Measurements from ENCODE around the gene CDH9. TPM values are rescaled to one million over a fixed set of nuclear protein-coding genes. Genes with fewer than 3 reads are reported as not detected.

The CDH9 gene
- total RNA-seq, 1 experiment from 2014 or later = not detected

DNA sequence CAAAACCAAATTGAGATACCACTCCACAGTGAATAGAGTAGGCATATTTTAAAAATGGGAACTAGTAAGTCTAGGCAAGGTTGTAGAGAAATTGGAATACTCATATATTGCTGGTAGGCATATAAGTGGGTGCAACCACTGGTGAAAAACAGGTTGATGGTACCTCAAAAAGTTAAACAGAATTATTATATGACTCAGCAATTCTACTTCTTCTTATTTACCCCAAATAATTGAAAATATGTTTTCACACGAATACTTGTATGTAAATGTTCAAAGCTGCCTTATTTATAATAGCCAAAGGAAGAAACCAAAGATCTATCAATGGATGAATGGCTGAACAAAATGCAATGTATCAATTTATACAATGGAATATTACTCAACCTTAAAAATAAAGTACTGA is 79.1 kb downstream of the CDH9 start:
- no peak overlapping the region for H3K4me2 ChIP-seq
- ChIA-PET CTCF (no interaction called here), POLR2A (ENCODE audit: unreplicated experiment) (no interaction called here)
- H3K27me3 ChIP-seq (ENCODE audit: insufficient read depth, low read depth) = no peaks in the 10 kb centered on the region
- H3F3A ChIP-seq (ENCODE audit: insufficient read depth, low read depth) = no peaks in the 10 kb centered on the region
- H4K20me1 ChIP-seq (ENCODE audit: insufficient read depth) = no peaks in the 10 kb centered on the region
- no peak overlapping the region for H3K27ac ChIP-seq
- intact Hi-C loops (cut with micrococcal nuclease; ENCODE audit: unreplicated experiment) = no loop called here
- H3K4me3 ChIP-seq = no peak overlapping the region
- H3K36me3 ChIP-seq (ENCODE audit: low read depth) = no peaks in the 10 kb centered on the region
- H3K4me1 ChIP-seq (replicated peaks; ENCODE audit: insufficient read depth) = no peaks in the 10 kb centered on the region
- H3K79me2 ChIP-seq (ENCODE audit: low read depth) = no peaks in the 10 kb centered on the region
- H3K9me2 ChIP-seq (ENCODE audit: insufficient read depth) = no peaks in the 10 kb centered on the region
- no peak for DNase-seq
- no peaks in the 10 kb centered on the region for H3K9me3 ChIP-seq (ENCODE audit: insufficient read depth, low read depth)
- TF ChIP-seq, protein P1, sequence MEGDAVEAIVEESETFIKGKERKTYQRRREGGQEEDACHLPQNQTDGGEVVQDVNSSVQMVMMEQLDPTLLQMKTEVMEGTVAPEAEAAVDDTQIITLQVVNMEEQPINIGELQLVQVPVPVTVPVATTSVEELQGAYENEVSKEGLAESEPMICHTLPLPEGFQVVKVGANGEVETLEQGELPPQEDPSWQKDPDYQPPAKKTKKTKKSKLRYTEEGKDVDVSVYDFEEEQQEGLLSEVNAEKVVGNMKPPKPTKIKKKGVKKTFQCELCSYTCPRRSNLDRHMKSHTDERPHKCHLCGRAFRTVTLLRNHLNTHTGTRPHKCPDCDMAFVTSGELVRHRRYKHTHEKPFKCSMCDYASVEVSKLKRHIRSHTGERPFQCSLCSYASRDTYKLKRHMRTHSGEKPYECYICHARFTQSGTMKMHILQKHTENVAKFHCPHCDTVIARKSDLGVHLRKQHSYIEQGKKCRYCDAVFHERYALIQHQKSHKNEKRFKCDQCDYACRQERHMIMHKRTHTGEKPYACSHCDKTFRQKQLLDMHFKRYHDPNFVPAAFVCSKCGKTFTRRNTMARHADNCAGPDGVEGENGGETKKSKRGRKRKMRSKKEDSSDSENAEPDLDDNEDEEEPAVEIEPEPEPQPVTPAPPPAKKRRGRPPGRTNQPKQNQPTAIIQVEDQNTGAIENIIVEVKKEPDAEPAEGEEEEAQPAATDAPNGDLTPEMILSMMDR (conservative IDR thresholded peaks at IDR 0.05) = no peak
- TF ChIP-seq EZH2 (IDR thresholded peaks at IDR 0.05; ENCODE audit: low read depth) = no peak
- BruUV-seq (replicated peaks) = no TSS peak
- H2AFZ ChIP-seq = no peak overlapping the region

DNA sequence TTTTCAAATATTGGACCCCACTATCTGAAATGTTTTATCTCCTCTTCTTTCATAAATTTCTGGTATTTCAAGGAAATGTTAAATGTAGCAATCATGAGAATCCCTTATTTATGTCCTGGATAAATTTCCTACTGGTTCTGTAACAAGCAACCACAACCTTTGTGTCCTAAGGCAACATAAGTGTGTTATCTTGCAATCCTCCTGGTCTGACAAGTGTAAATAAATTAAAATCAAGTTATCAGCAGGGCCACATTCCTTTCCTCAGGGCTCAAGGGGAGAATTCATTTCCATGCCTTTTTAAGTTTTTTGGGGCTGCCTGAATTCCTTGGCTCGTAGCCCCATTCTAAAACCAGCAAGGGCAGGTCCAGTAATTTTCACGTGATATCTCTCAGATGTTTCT is 83.2 kb downstream of the CDH9 start:
- Histone ChIP-seq H3K79me2 (ENCODE audit: low read depth) (no peaks in the 10 kb centered on the region), H3K27me3 (ENCODE audit: insufficient read depth, low read depth) (no peaks in the 10 kb centered on the region), H4K20me1 (ENCODE audit: insufficient read depth) (no peaks in the 10 kb centered on the region), H3K4me1 (replicated peaks; ENCODE audit: insufficient read depth) (no peaks in the 10 kb centered on the region), H3K4me3 (no peak overlapping the region), H3K36me3 (ENCODE audit: low read depth) (no peaks in the 10 kb centered on the region), H3K27ac (no peak overlapping the region), H3K9me2 (ENCODE audit: insufficient read depth) (no peaks in the 10 kb centered on the region), H3K4me2 (no peak overlapping the region), H3K9me3 (ENCODE audit: insufficient read depth, low read depth) (no peaks in the 10 kb centered on the region; the same call in 1 of the 2 replicates), H3F3A (ENCODE audit: insufficient read depth, low read depth) (no peaks in the 10 kb centered on the region), H2AFZ (no peak overlapping the region)
- no peak for TF ChIP-seq EZH2 (IDR thresholded peaks at IDR 0.05; ENCODE audit: low read depth)
- TF ChIP-seq, protein P1 (conservative IDR thresholded peaks at IDR 0.05) = no peak
- no TSS peak for BruUV-seq (replicated peaks)
- peak in 1 of 2 experiments; percentile 5 for DNase-seq
- CTCF ChIA-PET = no interaction called here
- POLR2A ChIA-PET (ENCODE audit: unreplicated experiment) = no interaction called here
- intact Hi-C loops (cut with micrococcal nuclease; ENCODE audit: unreplicated experiment) = no loop called here

DNA sequence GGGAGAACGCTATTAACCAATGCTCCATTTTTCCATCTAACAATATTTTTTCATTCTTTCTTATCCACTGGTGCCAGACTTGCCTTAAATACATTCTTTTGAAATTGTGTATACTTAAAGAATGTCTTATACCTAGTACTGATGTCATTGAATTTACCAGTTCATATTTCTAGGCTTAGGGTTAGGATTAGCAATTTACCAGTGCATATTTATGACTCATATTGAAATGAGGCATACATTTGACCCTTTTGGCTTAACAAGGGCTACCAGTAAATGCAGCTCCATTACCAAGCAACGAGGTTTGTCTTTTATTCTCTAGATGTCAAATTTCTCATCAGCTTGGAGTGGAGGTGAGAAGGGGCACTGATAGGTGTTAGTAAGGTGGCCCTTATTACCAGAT is 89.5 kb downstream of the CDH9 start:
- Histone ChIP-seq H4K20me1 (ENCODE audit: insufficient read depth) (no peaks in the 10 kb centered on the region), H3K4me3 (no peak overlapping the region), H3F3A (ENCODE audit: insufficient read depth, low read depth) (no peaks in the 10 kb centered on the region), H3K9me3 (ENCODE audit: insufficient read depth, low read depth) (no peaks in the 10 kb centered on the region; the same call in 1 of the 2 replicates), H3K27ac (no peak overlapping the region), H2AFZ (no peak overlapping the region), H3K36me3 (ENCODE audit: low read depth) (no peaks in the 10 kb centered on the region), H3K79me2 (ENCODE audit: low read depth) (no peaks in the 10 kb centered on the region), H3K27me3 (ENCODE audit: insufficient read depth, low read depth) (no peaks in the 10 kb centered on the region), H3K4me1 (replicated peaks; ENCODE audit: insufficient read depth) (no peaks in the 10 kb centered on the region), H3K9me2 (ENCODE audit: insufficient read depth) (no peaks in the 10 kb centered on the region), H3K4me2 (no peak overlapping the region)
- ChIA-PET POLR2A (ENCODE audit: unreplicated experiment) (no interaction called here), CTCF (no interaction called here)
- TF ChIP-seq EZH2 (IDR thresholded peaks at IDR 0.05; ENCODE audit: low read depth) = no peak
- TF ChIP-seq, protein P1 (conservative IDR thresholded peaks at IDR 0.05) = no peak
- DNase-seq = no peak
- BruUV-seq (replicated peaks) = no TSS peak
- intact Hi-C loops (cut with micrococcal nuclease; ENCODE audit: unreplicated experiment) = no loop called here
